ENCODE data around the gene SLC35F6.

- TF ChIP-seq, protein P1, sequence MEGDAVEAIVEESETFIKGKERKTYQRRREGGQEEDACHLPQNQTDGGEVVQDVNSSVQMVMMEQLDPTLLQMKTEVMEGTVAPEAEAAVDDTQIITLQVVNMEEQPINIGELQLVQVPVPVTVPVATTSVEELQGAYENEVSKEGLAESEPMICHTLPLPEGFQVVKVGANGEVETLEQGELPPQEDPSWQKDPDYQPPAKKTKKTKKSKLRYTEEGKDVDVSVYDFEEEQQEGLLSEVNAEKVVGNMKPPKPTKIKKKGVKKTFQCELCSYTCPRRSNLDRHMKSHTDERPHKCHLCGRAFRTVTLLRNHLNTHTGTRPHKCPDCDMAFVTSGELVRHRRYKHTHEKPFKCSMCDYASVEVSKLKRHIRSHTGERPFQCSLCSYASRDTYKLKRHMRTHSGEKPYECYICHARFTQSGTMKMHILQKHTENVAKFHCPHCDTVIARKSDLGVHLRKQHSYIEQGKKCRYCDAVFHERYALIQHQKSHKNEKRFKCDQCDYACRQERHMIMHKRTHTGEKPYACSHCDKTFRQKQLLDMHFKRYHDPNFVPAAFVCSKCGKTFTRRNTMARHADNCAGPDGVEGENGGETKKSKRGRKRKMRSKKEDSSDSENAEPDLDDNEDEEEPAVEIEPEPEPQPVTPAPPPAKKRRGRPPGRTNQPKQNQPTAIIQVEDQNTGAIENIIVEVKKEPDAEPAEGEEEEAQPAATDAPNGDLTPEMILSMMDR (IDR thresholded peaks at IDR 0.05; ENCODE audit: poor library complexity, severe bottlenecking) = no peak
- TF ChIP-seq POLR2AphosphoS5 (IDR thresholded peaks at IDR 0.05) (no peak), RAD21 (conservative IDR thresholded peaks at IDR 0.05) (no peak), EZH2 (IDR thresholded peaks at IDR 0.05; ENCODE audit: borderline replicate concordance, insufficient read depth, low read length, poor library complexity, severe bottlenecking) (no peak), MXI1 (conservative IDR thresholded peaks at IDR 0.05; ENCODE audit: poor library complexity, severe bottlenecking) (no peak), EP300 (conservative IDR thresholded peaks at IDR 0.05; ENCODE audit: poor library complexity, severe bottlenecking) (no peak)
Measured at GRCh38 chr2:26812731-26813130, 48.6 kb downstream of the SLC35F6 start.
